HCT116 (cell line): ENCODE results near the gene PRKN. TPM values are rescaled to one million over a fixed set of nuclear protein-coding genes. Genes with fewer than 3 reads are reported as not detected.

Experiments
- ATAC-seq: fragments of 200-7000 bp; cut with Tn5 transposase; 2 replicates; pipeline ENCODE4 v1.9.1; 2020; ENCODE audit warnings: mild to moderate bottlenecking, moderate library complexity
- BruUV-seq: library from RNA; stranded (reverse); fragments of 400-500 nt; replicated peaks from 2 replicates; lab custom pipeline; 2021; lab: Mats Ljungman, UMichigan
- CTCF ChIA-PET: fragments of 300-600 bp; sonication (Branson Sonifier 250); formaldehyde crosslinking; loops from one replicate; lab custom pipeline; 2021; ENCODE audit warnings: antibody characterized with exemption; lab: Charles Lee
- POLR2A ChIA-PET: fragments of 300-600, 350-600 bp; sonication (Branson Sonifier 250); formaldehyde crosslinking; loops from one replicate; lab custom pipeline; 2021; ENCODE audit warnings: antibody characterized with exemption; lab: Charles Lee
- RAD21 ChIA-PET, 2 experiments: fragments of 300-600 bp; sonication (Branson Sonifier 250); formaldehyde crosslinking; loops; one replicate each; lab custom pipeline; 2023; ENCODE audit warnings: low total read pairs in 2 of 2; ENCODE audit not compliant: uncharacterized antibody in 2 of 2, unreplicated experiment in 2 of 2, low non-redundant PET in 1 of 2; lab: Charles Lee
- DNase-seq: peaks from one replicate; pipeline ENCODE4 v3.0.0-alpha.2; 2010; ENCODE audit warnings: low read depth, low spot score
- H2AFZ ChIP-seq: fragments of 200-600 bp; shearing (Covaris generic), sonication (generic); 2 replicates; pipeline ENCODE4 v1.6.1; 2017; ENCODE audit warnings: low read depth, mixed run types, mixed read lengths, antibody characterized with exemption, low read length; ENCODE audit not compliant: poor library complexity, severe bottlenecking
- H3K27ac ChIP-seq: 2 replicates; pipeline ENCODE4 v1.5.1; 2012; ENCODE audit warnings: low read depth, low read length
- H3K27me3 ChIP-seq: fragments of 200-600 bp; sonication (generic); 2 replicates; pipeline ENCODE4 v1.6.1; 2016; ENCODE audit warnings: mixed run types, low read length, mixed read lengths; ENCODE audit not compliant: insufficient read depth
- H3K36me3 ChIP-seq, 2 experiments: fragments of 200-500 bp in 1 of 2; fragments of 200-600 bp in 1 of 2; sonication (Bioruptor generic) in 1 of 2; sonication (generic) in 1 of 2; 2 replicates each; pipeline versions ENCODE4 v1.5.1 to v1.6.1; 2014 to 2016; ENCODE audit warnings: low read length in 2 of 2, inconsistent platforms in 1 of 2, mixed read lengths in 1 of 2, mixed run types in 1 of 2; ENCODE audit not compliant: insufficient read depth in 2 of 2, control insufficient read depth in 1 of 2
- H3K4me1 ChIP-seq, 2 experiments: fragments of 200-600 bp in 1 of 2; sonication (generic) in 1 of 2; 2 replicates each; pipeline versions ENCODE4 v1.5.1 to v1.6.1; 2012 to 2017; ENCODE audit warnings: low read length in 2 of 2, inconsistent platforms in 1 of 2, mild to moderate bottlenecking in 1 of 2, mixed read lengths in 1 of 2, mixed run types in 1 of 2, moderate library complexity in 1 of 2; ENCODE audit not compliant: insufficient read depth in 2 of 2, control insufficient read depth in 1 of 2
- H3K4me2 ChIP-seq: fragments of 200-600 bp; sonication (generic); 2 replicates; pipeline ENCODE4 v1.6.1; 2017; ENCODE audit warnings: mixed run types, low read length, mixed read lengths
- H3K4me3 ChIP-seq, 2 experiments: fragments of 200-600 bp in 1 of 2; sonication (generic) in 1 of 2; replicated peaks in 1 of 2; 2 replicates each; pipeline ENCODE4 v1.5.1; 2011 to 2016; ENCODE audit warnings: low read length in 2 of 2, control low read depth in 1 of 2, low read depth in 1 of 2, mild to moderate bottlenecking in 1 of 2, mixed read lengths in 1 of 2, mixed run types in 1 of 2
- H3K79me2 ChIP-seq: fragments of 200-600 bp; sonication (generic); 2 replicates; pipeline ENCODE4 v1.6.1; 2017; ENCODE audit warnings: mild to moderate bottlenecking, mixed run types, low read length, moderate library complexity, mixed read lengths; ENCODE audit not compliant: insufficient read depth
- H3K9ac ChIP-seq: fragments of 200-600 bp; sonication (generic); 2 replicates; pipeline ENCODE4 v1.6.1; 2016; ENCODE audit warnings: low read length, mixed read lengths
- H3K9me2 ChIP-seq: fragments of 200-600 bp; sonication (generic), shearing (Covaris generic); 2 replicates; pipeline ENCODE4 v1.6.1; 2017; ENCODE audit warnings: mixed run types, mild to moderate bottlenecking, moderate library complexity; ENCODE audit not compliant: insufficient read depth
- H3K9me3 ChIP-seq, 2 experiments: fragments of 200-500 bp in 1 of 2; fragments of 200-600 bp in 1 of 2; sonication (Bioruptor generic) in 1 of 2; sonication (generic) in 1 of 2; 2 replicates each; pipeline ENCODE4 v1.6.1; 2014 to 2017; ENCODE audit warnings: low read length in 2 of 2, mixed read lengths in 2 of 2, inconsistent platforms in 1 of 2, low read depth in 1 of 2, mild to moderate bottlenecking in 1 of 2, mixed run types in 1 of 2, moderate library complexity in 1 of 2; ENCODE audit not compliant: control insufficient read depth in 1 of 2, insufficient read depth in 1 of 2
- H4K20me1 ChIP-seq: fragments of 200-600 bp; sonication (generic), shearing (Covaris generic); 2 replicates; pipeline ENCODE4 v1.6.1; 2017; ENCODE audit warnings: mixed run types, mild to moderate bottlenecking, moderate library complexity; ENCODE audit not compliant: insufficient read depth
- CEBPB ChIP-seq: IDR thresholded peaks from 2 replicates; pipeline ENCODE4 v1.6.1; 2012; ENCODE audit warnings: low read depth
- EGR1 ChIP-seq: IDR thresholded peaks from 2 replicates; pipeline ENCODE4 v1.6.1; 2012; ENCODE audit warnings: low read depth
- ELF1 ChIP-seq: IDR thresholded peaks from 2 replicates; pipeline ENCODE4 v1.6.1; 2012; ENCODE audit warnings: low read depth, borderline replicate concordance
- EZH2phosphoT487 ChIP-seq: fragments of 200-600 bp; IDR thresholded peaks from 2 replicates; pipeline ENCODE4 v1.6.1; 2018; ENCODE audit warnings: antibody characterized with exemption, borderline replicate concordance
- JUND ChIP-seq: IDR thresholded peaks from 2 replicates; pipeline ENCODE4 v1.6.1; 2012
- POLR2A ChIP-seq: IDR thresholded peaks from 2 replicates; pipeline ENCODE4 v1.7.0; 2011; ENCODE audit warnings: borderline replicate concordance; ENCODE audit not compliant: insufficient read depth, insufficient read length; ENCODE audit errors: extremely low read depth
- POLR2AphosphoS5 ChIP-seq: IDR thresholded peaks from 2 replicates; pipeline ENCODE4 v1.6.1; 2011; ENCODE audit warnings: mild to moderate bottlenecking, low read depth, low read length, moderate library complexity
- RAD21 ChIP-seq: IDR thresholded peaks from 2 replicates; pipeline ENCODE4 v1.6.1; 2012; ENCODE audit warnings: low read depth, mild to moderate bottlenecking
- SP1 ChIP-seq: IDR thresholded peaks from 2 replicates; pipeline ENCODE4 v1.6.1; 2012; ENCODE audit warnings: low read depth
- TCF7L2 ChIP-seq: IDR thresholded peaks from 2 replicates; pipeline ENCODE4 v1.7.0; 2011; ENCODE audit warnings: borderline replicate concordance, inconsistent platforms; ENCODE audit not compliant: insufficient read depth, insufficient read length; ENCODE audit errors: extremely low read depth
- ZFX ChIP-seq: fragments of 450-650 bp; IDR thresholded peaks from 2 replicates; pipeline ENCODE4 v1.6.1; 2017
- intact Hi-C: fragments of 100-400 bp; cut with micrococcal nuclease; formaldehyde crosslinking; loops from 2 replicates; pipeline ENCODE4 v1.10.0; 2022
- total RNA-seq: library from RNA; stranded (reverse); gene quantifications from one replicate; pipeline ENCODE4 v1.2.1, GENCODE V29; 2021; ENCODE audit not compliant: unreplicated experiment
- TF ChIP-seq, protein P1 (sequence below), 3 experiments: fragments of 200-600 bp in 1 of 3; sonication (generic) in 1 of 3; IDR thresholded peaks in 2 of 3; conservative IDR thresholded peaks in 1 of 3; 2 replicates each; pipeline ENCODE4 v1.5.1; 2012 to 2017; ENCODE audit warnings: low read depth in 2 of 3, low read length in 2 of 3, antibody characterized with exemption in 1 of 3, borderline replicate concordance in 1 of 3, control low read depth in 1 of 3, mild to moderate bottlenecking in 1 of 3, mixed read lengths in 1 of 3, mixed run types in 1 of 3, moderate library complexity in 1 of 3; ENCODE audit not compliant: insufficient read depth in 1 of 3
- TF ChIP-seq, protein P2 (sequence below): IDR thresholded peaks from 2 replicates; pipeline ENCODE4 v1.6.1; 2011; ENCODE audit warnings: mild to moderate bottlenecking, low read length, moderate library complexity; ENCODE audit not compliant: insufficient replicate concordance; ENCODE audit errors: extremely low read depth
- TF ChIP-seq, protein P3 (sequence below): IDR thresholded peaks from 2 replicates; pipeline ENCODE4 v1.6.1; 2012
- TF ChIP-seq, protein P4 (sequence below): IDR thresholded peaks from 2 replicates; pipeline ENCODE4 v1.6.1; 2012

PRKN gene
- total RNA-seq, 1 experiment from 2014 or later: 2.6 TPM

DNA sequence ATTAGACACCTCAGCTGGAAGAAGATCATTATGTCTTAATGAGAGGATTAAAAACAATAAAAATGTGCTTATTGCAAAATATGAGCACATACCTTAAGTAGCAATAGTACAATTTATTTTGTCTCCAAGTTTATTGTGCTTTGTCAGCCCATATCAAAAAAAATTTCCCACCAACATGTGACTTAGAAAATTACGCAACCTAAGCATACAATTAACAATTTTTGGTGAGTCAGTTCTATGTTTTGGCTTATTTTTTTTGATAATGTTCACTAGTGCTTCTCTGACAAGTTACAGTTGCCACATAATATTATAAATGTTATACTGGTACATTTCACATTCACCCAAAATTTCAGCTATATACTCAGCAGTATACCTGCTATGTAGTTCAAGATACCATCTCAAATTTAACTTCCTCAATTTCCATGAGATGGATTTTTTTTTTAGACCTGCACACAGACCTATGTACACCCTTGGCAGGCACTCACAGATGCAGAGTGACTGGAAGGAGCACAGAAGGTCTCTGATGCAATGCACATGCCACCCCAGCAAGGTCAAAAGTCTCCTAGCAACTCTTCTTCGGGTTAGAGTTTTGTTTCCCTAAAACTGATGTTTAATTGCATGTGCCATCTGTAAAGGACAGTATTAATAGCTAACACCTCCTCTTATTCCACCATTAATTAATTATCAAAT is 112.4 kb downstream of the PRKN start:
- no TSS peak for BruUV-seq
- Histone ChIP-seq H3K36me3 (no peaks in the 10 kb centered on the region), H3K27ac (no peak overlapping the region), H3K9ac (no peak overlapping the region), H2AFZ (no peak overlapping the region), H3K9me3 (no peaks in the 10 kb centered on the region), H3K79me2 (no peaks in the 10 kb centered on the region), H3K9me2 (no peaks in the 10 kb centered on the region), H4K20me1 (no peaks in the 10 kb centered on the region), H3K27me3 (no peaks in the 10 kb centered on the region), H3K4me1 (no peaks in the 10 kb centered on the region), H3K4me2 (no peak overlapping the region), H3K4me3 (no peak overlapping the region)
- DNase-seq (no peak), ATAC-seq (no peak)
- ChIA-PET RAD21 (no interaction called here), POLR2A (no interaction called here), CTCF (no interaction called here)
- TF ChIP-seq, protein P1, sequence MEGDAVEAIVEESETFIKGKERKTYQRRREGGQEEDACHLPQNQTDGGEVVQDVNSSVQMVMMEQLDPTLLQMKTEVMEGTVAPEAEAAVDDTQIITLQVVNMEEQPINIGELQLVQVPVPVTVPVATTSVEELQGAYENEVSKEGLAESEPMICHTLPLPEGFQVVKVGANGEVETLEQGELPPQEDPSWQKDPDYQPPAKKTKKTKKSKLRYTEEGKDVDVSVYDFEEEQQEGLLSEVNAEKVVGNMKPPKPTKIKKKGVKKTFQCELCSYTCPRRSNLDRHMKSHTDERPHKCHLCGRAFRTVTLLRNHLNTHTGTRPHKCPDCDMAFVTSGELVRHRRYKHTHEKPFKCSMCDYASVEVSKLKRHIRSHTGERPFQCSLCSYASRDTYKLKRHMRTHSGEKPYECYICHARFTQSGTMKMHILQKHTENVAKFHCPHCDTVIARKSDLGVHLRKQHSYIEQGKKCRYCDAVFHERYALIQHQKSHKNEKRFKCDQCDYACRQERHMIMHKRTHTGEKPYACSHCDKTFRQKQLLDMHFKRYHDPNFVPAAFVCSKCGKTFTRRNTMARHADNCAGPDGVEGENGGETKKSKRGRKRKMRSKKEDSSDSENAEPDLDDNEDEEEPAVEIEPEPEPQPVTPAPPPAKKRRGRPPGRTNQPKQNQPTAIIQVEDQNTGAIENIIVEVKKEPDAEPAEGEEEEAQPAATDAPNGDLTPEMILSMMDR (IDR thresholded peaks at IDR 0.05 in 2 of 3, conservative IDR thresholded peaks at IDR 0.05 in 1 of 3; ENCODE audit: borderline replicate concordance in 1 of 3, insufficient read depth in 1 of 3, low read depth in 2 of 3, low read length in 2 of 3): no peak
- TF ChIP-seq POLR2AphosphoS5 (no peak), TCF7L2 (no peak), JUND (no peak), ZFX (no peak), EGR1 (no peak), SP1 (no peak), RAD21 (no peak), CEBPB (no peak), POLR2A (no peak), ELF1 (no peak), EZH2phosphoT487 (no peak)
- TF ChIP-seq, protein P2, sequence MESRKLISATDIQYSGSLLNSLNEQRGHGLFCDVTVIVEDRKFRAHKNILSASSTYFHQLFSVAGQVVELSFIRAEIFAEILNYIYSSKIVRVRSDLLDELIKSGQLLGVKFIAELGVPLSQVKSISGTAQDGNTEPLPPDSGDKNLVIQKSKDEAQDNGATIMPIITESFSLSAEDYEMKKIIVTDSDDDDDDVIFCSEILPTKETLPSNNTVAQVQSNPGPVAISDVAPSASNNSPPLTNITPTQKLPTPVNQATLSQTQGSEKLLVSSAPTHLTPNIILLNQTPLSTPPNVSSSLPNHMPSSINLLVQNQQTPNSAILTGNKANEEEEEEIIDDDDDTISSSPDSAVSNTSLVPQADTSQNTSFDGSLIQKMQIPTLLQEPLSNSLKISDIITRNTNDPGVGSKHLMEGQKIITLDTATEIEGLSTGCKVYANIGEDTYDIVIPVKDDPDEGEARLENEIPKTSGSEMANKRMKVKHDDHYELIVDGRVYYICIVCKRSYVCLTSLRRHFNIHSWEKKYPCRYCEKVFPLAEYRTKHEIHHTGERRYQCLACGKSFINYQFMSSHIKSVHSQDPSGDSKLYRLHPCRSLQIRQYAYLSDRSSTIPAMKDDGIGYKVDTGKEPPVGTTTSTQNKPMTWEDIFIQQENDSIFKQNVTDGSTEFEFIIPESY: no peak
- TF ChIP-seq, protein P3, sequence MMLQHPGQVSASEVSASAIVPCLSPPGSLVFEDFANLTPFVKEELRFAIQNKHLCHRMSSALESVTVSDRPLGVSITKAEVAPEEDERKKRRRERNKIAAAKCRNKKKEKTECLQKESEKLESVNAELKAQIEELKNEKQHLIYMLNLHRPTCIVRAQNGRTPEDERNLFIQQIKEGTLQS: no peak
- TF ChIP-seq, protein P4, sequence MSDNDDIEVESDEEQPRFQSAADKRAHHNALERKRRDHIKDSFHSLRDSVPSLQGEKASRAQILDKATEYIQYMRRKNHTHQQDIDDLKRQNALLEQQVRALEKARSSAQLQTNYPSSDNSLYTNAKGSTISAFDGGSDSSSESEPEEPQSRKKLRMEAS: no peak
- intact Hi-C loops: no loop called here
